Measurements from ENCODE around the gene CSF1R. TPM values are rescaled to one million over a fixed set of nuclear protein-coding genes. Genes with fewer than 3 reads are reported as not detected.

The CSF1R gene
- polyA plus RNA-seq, 1 donor (not counting 4 experiments of a cell fraction or from before 2014, with no cell fraction given): not detected

DNA sequence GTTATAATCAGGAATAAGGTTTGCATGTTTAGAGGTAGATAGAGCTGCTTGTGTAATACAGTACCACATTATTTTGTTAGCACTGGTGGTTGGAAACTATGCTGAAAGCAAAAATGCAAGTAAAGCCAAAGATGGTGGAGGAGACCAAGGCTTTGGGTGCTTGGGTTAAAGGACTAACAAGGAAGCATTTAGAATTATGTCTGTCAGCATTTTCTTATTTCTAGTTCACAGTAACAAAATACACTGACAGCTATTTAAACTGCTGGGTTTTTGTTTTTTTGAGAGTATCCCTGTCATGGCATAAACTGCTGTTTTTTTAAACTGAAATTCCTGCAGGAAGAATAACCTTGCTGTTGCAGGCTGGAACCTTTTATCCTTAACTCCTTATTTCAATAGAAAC is 79.3 kb downstream of the CSF1R start:
- Histone ChIP-seq H2AFZ (ENCODE audit: control insufficient read depth, low read length) (no peak overlapping the region), H3K27me3 (ENCODE audit: control insufficient read depth, extremely low read depth, insufficient read depth, low read length) (no peaks in the 10 kb centered on the region), H3K9ac (ENCODE audit: control insufficient read depth, extremely low read depth, insufficient read depth, low read length) (no peak overlapping the region), H3K4me2 (ENCODE audit: control insufficient read depth, extremely low read depth, insufficient read depth, low read depth, low read length) (no peak overlapping the region), H3K9me3 (ENCODE audit: control insufficient read depth, low read depth, low read length) (no peaks in the 10 kb centered on the region), H3K79me2 (ENCODE audit: control insufficient read depth, insufficient read depth, low read length) (peaks cover 67% of the 10 kb centered on the region), H3K27ac (ENCODE audit: control insufficient read depth, insufficient read depth, low read length) (no peak overlapping the region), H3K4me1 (ENCODE audit: control insufficient read depth, extremely low read depth, insufficient read depth, low read length) (peaks cover 10% of the 10 kb centered on the region), H3K4me3 (ENCODE audit: control insufficient read depth in 2 of 3, extremely low read depth in 1 of 3, insufficient read depth in 2 of 3, low read depth in 1 of 3, low read length in 3 of 3) (no peak overlapping the region), H3K36me3 (ENCODE audit: control insufficient read depth in 2 of 2, extremely low read depth in 1 of 2, insufficient read depth in 2 of 2, low read length in 2 of 2) (peaks cover 25 to 47% of the 10 kb centered on the region in 2 experiments), H4K20me1 (ENCODE audit: control insufficient read depth, extremely low read depth, insufficient read depth, low read length) (peaks cover 5% of the 10 kb centered on the region), H3K9me1 (ENCODE audit: control insufficient read depth, extremely low read depth, insufficient read depth, low read length) (peaks cover 6% of the 10 kb centered on the region)
- DNase-seq (ENCODE audit: low read depth, low spot score) (no peak), FAIRE-seq (no peak)
- dilution Hi-C loops (cut with MboI; ENCODE audit: extremely low pct_ligation_motif_present, low sequenced_read_pairs): no loop called here
- TF ChIP-seq, protein P1, sequence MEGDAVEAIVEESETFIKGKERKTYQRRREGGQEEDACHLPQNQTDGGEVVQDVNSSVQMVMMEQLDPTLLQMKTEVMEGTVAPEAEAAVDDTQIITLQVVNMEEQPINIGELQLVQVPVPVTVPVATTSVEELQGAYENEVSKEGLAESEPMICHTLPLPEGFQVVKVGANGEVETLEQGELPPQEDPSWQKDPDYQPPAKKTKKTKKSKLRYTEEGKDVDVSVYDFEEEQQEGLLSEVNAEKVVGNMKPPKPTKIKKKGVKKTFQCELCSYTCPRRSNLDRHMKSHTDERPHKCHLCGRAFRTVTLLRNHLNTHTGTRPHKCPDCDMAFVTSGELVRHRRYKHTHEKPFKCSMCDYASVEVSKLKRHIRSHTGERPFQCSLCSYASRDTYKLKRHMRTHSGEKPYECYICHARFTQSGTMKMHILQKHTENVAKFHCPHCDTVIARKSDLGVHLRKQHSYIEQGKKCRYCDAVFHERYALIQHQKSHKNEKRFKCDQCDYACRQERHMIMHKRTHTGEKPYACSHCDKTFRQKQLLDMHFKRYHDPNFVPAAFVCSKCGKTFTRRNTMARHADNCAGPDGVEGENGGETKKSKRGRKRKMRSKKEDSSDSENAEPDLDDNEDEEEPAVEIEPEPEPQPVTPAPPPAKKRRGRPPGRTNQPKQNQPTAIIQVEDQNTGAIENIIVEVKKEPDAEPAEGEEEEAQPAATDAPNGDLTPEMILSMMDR (optimal IDR thresholded peaks at IDR 0.05 in 1 of 3, IDR thresholded peaks at IDR 0.05 in 1 of 3, conservative IDR thresholded peaks at IDR 0.05 in 1 of 3; ENCODE audit: extremely low read depth in 1 of 3, insufficient read depth in 2 of 3, low read length in 3 of 3): no peak
- no peak for TF ChIP-seq EZH2 (IDR thresholded peaks at IDR 0.05; ENCODE audit: low read length)

DNA sequence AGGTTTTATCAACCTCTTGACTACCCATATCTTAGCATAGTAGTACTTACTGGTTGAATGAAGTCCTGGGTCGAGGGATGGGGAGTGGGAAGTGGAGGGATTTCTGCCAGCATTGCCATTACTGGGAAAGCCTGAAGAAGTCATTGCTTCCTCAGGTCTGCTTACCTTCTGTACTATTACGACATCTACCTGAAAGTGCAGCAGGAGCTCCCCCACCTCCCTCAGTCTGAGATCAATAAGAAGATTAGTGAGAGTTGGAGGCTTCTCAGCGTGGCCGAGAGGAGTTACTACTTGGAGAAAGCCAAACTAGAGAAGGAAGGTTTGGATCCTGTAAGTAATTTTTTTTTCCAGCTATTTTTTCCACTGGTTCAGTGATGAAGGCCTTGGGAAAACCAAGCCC is 80.0 kb downstream of the CSF1R start:
- Histone ChIP-seq H3K4me2 (ENCODE audit: control insufficient read depth, extremely low read depth, insufficient read depth, low read depth, low read length) (no peak overlapping the region), H3K9me3 (ENCODE audit: control insufficient read depth, low read depth, low read length) (no peaks in the 10 kb centered on the region), H3K36me3 (ENCODE audit: control insufficient read depth in 2 of 2, extremely low read depth in 1 of 2, insufficient read depth in 2 of 2, low read length in 2 of 2) (peaks cover 22 to 46% of the 10 kb centered on the region in 2 experiments), H3K79me2 (ENCODE audit: control insufficient read depth, insufficient read depth, low read length) (peaks cover 74% of the 10 kb centered on the region), H3K4me1 (ENCODE audit: control insufficient read depth, extremely low read depth, insufficient read depth, low read length) (peaks cover 14% of the 10 kb centered on the region), H3K9ac (ENCODE audit: control insufficient read depth, extremely low read depth, insufficient read depth, low read length) (no peak overlapping the region), H2AFZ (ENCODE audit: control insufficient read depth, low read length) (no peak overlapping the region), H3K27me3 (ENCODE audit: control insufficient read depth, extremely low read depth, insufficient read depth, low read length) (no peaks in the 10 kb centered on the region), H4K20me1 (ENCODE audit: control insufficient read depth, extremely low read depth, insufficient read depth, low read length) (peaks cover 5% of the 10 kb centered on the region), H3K27ac (ENCODE audit: control insufficient read depth, insufficient read depth, low read length) (no peak overlapping the region), H3K4me3 (ENCODE audit: control insufficient read depth in 2 of 3, extremely low read depth in 1 of 3, insufficient read depth in 2 of 3, low read depth in 1 of 3, low read length in 3 of 3) (no peak overlapping the region), H3K9me1 (ENCODE audit: control insufficient read depth, extremely low read depth, insufficient read depth, low read length) (peaks cover 6% of the 10 kb centered on the region)
- TF ChIP-seq EZH2 (IDR thresholded peaks at IDR 0.05; ENCODE audit: low read length): no peak
- TF ChIP-seq, protein P1 (optimal IDR thresholded peaks at IDR 0.05 in 1 of 3, IDR thresholded peaks at IDR 0.05 in 1 of 3, conservative IDR thresholded peaks at IDR 0.05 in 1 of 3; ENCODE audit: extremely low read depth in 1 of 3, insufficient read depth in 2 of 3, low read length in 3 of 3): no peak
- dilution Hi-C loops (cut with MboI; ENCODE audit: extremely low pct_ligation_motif_present, low sequenced_read_pairs): no loop called here
- DNase-seq (ENCODE audit: low read depth, low spot score): no peak
- no peak for FAIRE-seq

Small RNA genes within 50 kb of the gene (small RNA-seq; reads per million reads assigned to genes)
- 0 reads per million in 3 experiments for gene RF00019 (ENCODE audit: insufficient read length in 3 of 3, low read depth in 3 of 3, low replicate concordance in 1 of 3)

Other genes with a start within 250 kb of the CSF1R start
- 0.03 to 0.05 TPM (median 0.03 TPM) in 3 replicates for gene PDE6A, start 141.8 kb downstream of the CSF1R start, polyA plus RNA-seq
- gene SLC26A2, start 125.8 kb downstream of the CSF1R start, polyA plus RNA-seq: 7.3 to 10.3 TPM (median 8.0 TPM) in 3 replicates
- 3.9 to 4.1 TPM (median 4.1 TPM) in 3 replicates for gene TIGD6, start 85.9 kb downstream of the CSF1R start, polyA plus RNA-seq
- 37.8 to 39.4 TPM (median 38.6 TPM) in 3 replicates for gene HMGXB3, start 85.8 kb downstream of the CSF1R start, polyA plus RNA-seq
- gene PDGFRB, start 69.3 kb upstream of the CSF1R start, polyA plus RNA-seq: 0.14 TPM in 1 of 3 replicates, not detected in the others
- not detected in 3 replicates for gene CDX1, start 80.2 kb upstream of the CSF1R start, polyA plus RNA-seq
- gene SLC6A7, start 103.5 kb upstream of the CSF1R start, polyA plus RNA-seq: not detected in 3 replicates
- gene CAMK2A, start 203.2 kb upstream of the CSF1R start, polyA plus RNA-seq: 0.03 to 0.05 TPM in 2 of 3 replicates, not detected in the other
- gene ARSI, start 216.4 kb upstream of the CSF1R start, polyA plus RNA-seq: 1.7 to 3.8 TPM (median 2.4 TPM) in 3 replicates